ENCODE results near the gene GPC4. TPM values are rescaled to one million over a fixed set of nuclear protein-coding genes. Genes with fewer than 3 reads are reported as not detected.
"Not testable (repeated sequence)": the region's sequence is repeated elsewhere in the genome, so short reads cannot be mapped to it uniquely, and the experiment has no call there.

GPC4 gene
- total and polyA plus RNA-seq, 4 donors = 19.5 to 60.4 (median 29.1) TPM

DNA sequence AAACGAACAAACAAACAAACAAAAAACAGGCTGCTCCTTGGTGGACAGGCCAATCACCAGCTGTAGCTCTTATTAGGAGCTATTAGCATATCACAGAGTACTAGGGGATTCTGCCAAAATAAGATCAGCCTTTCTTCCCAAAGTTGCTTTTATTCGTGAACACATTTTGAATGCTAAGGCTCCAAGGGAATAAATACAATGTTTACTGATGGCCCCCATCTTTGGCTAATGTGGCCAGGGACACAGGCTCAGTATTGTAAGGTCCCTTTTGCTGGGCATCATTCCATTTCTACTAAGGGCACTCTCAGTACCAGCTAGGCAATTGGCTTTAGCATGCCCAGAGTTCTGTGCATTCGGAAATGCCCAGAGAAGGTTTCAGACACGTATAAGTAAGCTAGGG lies 84.3 kb downstream of the GPC4 start:
- 64 to 89% methylated on average over 4 of the region's 4 CpGs for WGBS, 2 donors
- TF ChIP-seq CTCF (IDR thresholded peaks at IDR 0.05; ENCODE audit: control extremely low read depth, extremely low read depth) = no peak
- H3K36me3 ChIP-seq (ENCODE audit: control insufficient read depth in 4 of 4, insufficient read depth in 4 of 4, low read length in 4 of 4) = no peaks in the 10 kb centered on the region
- H3K9ac ChIP-seq (ENCODE audit: insufficient read depth in 1 of 2, low read length in 2 of 2) = no peak overlapping the region
- H3K27ac ChIP-seq (ENCODE audit: low read depth in 1 of 2, low read length in 1 of 2) = no peak overlapping the region
- no peaks in the 10 kb centered on the region for H3K4me1 ChIP-seq (ENCODE audit: control insufficient read depth in 5 of 5, insufficient read depth in 5 of 5, low read length in 5 of 5)
- no peaks in the 10 kb centered on the region for H3K9me3 ChIP-seq (ENCODE audit: control insufficient read depth in 4 of 4, insufficient read depth in 3 of 4, low read length in 3 of 4)
- DNase-seq (no peak), ATAC-seq (ENCODE audit: insufficient read depth, low FRiP score) (no peak)
- no peak overlapping the region for H3K4me3 ChIP-seq
- H3K27me3 ChIP-seq (ENCODE audit: control insufficient read depth in 3 of 3, insufficient read depth in 3 of 3, low read length in 2 of 3) = peaks cover 0 to 29% (median 18%) of the 10 kb centered on the region in 3 donors

GRCh38 chrX:133325422-133325821 lies 89.9 kb downstream of the GPC4 start:
- Histone ChIP-seq H3K27me3 (ENCODE audit: control insufficient read depth in 3 of 3, insufficient read depth in 3 of 3, low read length in 2 of 3) (peaks cover 0 to 32% (median 16%) of the 10 kb centered on the region in 3 donors), H3K36me3 (ENCODE audit: control insufficient read depth in 4 of 4, insufficient read depth in 4 of 4, low read length in 4 of 4) (no peaks in the 10 kb centered on the region), H3K9ac (ENCODE audit: insufficient read depth in 1 of 2, low read length in 2 of 2) (no peak overlapping the region), H3K9me3 (ENCODE audit: control insufficient read depth in 4 of 4, insufficient read depth in 3 of 4, low read length in 3 of 4) (no peaks in the 10 kb centered on the region), H3K4me1 (ENCODE audit: control insufficient read depth in 5 of 5, insufficient read depth in 5 of 5, low read length in 5 of 5) (no peaks in the 10 kb centered on the region), H3K4me3 (no peak overlapping the region), H3K27ac (ENCODE audit: low read depth in 1 of 2, low read length in 1 of 2) (no peak overlapping the region)
- ATAC-seq (ENCODE audit: insufficient read depth, low FRiP score) = no peak
- DNase-seq = no peak
- TF ChIP-seq CTCF (IDR thresholded peaks at IDR 0.05; ENCODE audit: control extremely low read depth, extremely low read depth) = no peak

GRCh38 chrX:133323431-133323830 lies 91.9 kb downstream of the GPC4 start:
- DNase-seq (no peak), ATAC-seq (ENCODE audit: insufficient read depth, low FRiP score) (no peak)
- no peak for TF ChIP-seq CTCF (IDR thresholded peaks at IDR 0.05; ENCODE audit: control extremely low read depth, extremely low read depth)
- Histone ChIP-seq H3K4me3 (no peak overlapping the region), H3K36me3 (ENCODE audit: control insufficient read depth in 4 of 4, insufficient read depth in 4 of 4, low read length in 4 of 4) (no peaks in the 10 kb centered on the region), H3K27me3 (ENCODE audit: control insufficient read depth in 3 of 3, insufficient read depth in 3 of 3, low read length in 2 of 3) (peaks cover 0 to 29% (median 14%) of the 10 kb centered on the region in 3 donors), H3K9ac (ENCODE audit: insufficient read depth in 1 of 2, low read length in 2 of 2) (no peak overlapping the region), H3K27ac (ENCODE audit: low read depth in 1 of 2, low read length in 1 of 2) (no peak overlapping the region), H3K9me3 (ENCODE audit: control insufficient read depth in 4 of 4, insufficient read depth in 3 of 4, low read length in 3 of 4) (no peaks in the 10 kb centered on the region), H3K4me1 (ENCODE audit: control insufficient read depth in 5 of 5, insufficient read depth in 5 of 5, low read length in 5 of 5) (no peaks in the 10 kb centered on the region)
- WGBS, 2 donors = 21 to 38% methylated on average over 2 of the region's 2 CpGs

GRCh38 chrX:133322269-133322668 lies 93.0 kb downstream of the GPC4 start:
- not testable (repeated sequence) for DNase-seq, H3K4me3 ChIP-seq
- 72 to 96% methylated on average over 9 of the region's 9 CpGs for WGBS, 2 donors

More at GRCh38 chrX:133322269-133322668, 93.0 kb downstream of the GPC4 start:
- H3K36me3 ChIP-seq (ENCODE audit: control insufficient read depth in 4 of 4, insufficient read depth in 4 of 4, low read length in 4 of 4); ATAC-seq (ENCODE audit: insufficient read depth, low FRiP score); H3K27ac ChIP-seq (ENCODE audit: low read depth in 1 of 2, low read length in 1 of 2); H3K4me1 ChIP-seq (ENCODE audit: control insufficient read depth in 5 of 5, insufficient read depth in 5 of 5, low read length in 5 of 5); H3K9ac ChIP-seq (ENCODE audit: insufficient read depth in 1 of 2, low read length in 2 of 2); H3K9me3 ChIP-seq (ENCODE audit: control insufficient read depth in 4 of 4, insufficient read depth in 3 of 4, low read length in 3 of 4): not testable (repeated sequence)
- peaks cover 0 to 30% (median 11%) of the 10 kb centered on the region in 3 donors for H3K27me3 ChIP-seq (ENCODE audit: control insufficient read depth in 3 of 3, insufficient read depth in 3 of 3, low read length in 2 of 3)
